Endothelial cell (in vitro differentiated cells): Measurements from ENCODE around the gene PIP5K1B. TPM values are rescaled to one million over a fixed set of nuclear protein-coding genes. Genes with fewer than 3 reads are reported as not detected.

Experiments
- DNase-seq: peaks from one replicate; pipeline ENCODE4 v3.0.0; 2021; ENCODE audit warnings: low spot score
- H3K27ac Mint-ChIP-seq: one replicate; pipeline ENCODE4 v1.8.0; 2021; ENCODE audit warnings: mixed read lengths, inconsistent platforms; ENCODE audit not compliant: unreplicated experiment
- H3K27me3 Mint-ChIP-seq: one replicate; pipeline ENCODE4 v1.8.0; 2021; ENCODE audit warnings: mild to moderate bottlenecking, moderate library complexity, mixed read lengths, inconsistent platforms; ENCODE audit not compliant: unreplicated experiment
- H3K36me3 Mint-ChIP-seq: one replicate; pipeline ENCODE4 v1.8.0; 2021; ENCODE audit warnings: mild to moderate bottlenecking, low read depth, mixed read lengths, inconsistent platforms; ENCODE audit not compliant: unreplicated experiment
- H3K4me1 Mint-ChIP-seq: one replicate; pipeline ENCODE4 v1.8.0; 2021; ENCODE audit warnings: mild to moderate bottlenecking, mixed read lengths, inconsistent platforms; ENCODE audit not compliant: unreplicated experiment
- H3K4me3 Mint-ChIP-seq: one replicate; pipeline ENCODE4 v1.8.0; 2021; ENCODE audit warnings: mild to moderate bottlenecking, mixed read lengths, inconsistent platforms; ENCODE audit not compliant: unreplicated experiment
- H3K9me3 Mint-ChIP-seq: one replicate; pipeline ENCODE4 v1.8.0; 2021; ENCODE audit warnings: mixed read lengths, inconsistent platforms; ENCODE audit not compliant: unreplicated experiment
- CTCF ChIP-seq: fragments of 200-600 bp; sonication (generic); IDR thresholded peaks from one replicate; pipeline ENCODE4 v1.5.0; 2021; ENCODE audit warnings: antibody characterized with exemption; ENCODE audit not compliant: unreplicated experiment
- total RNA-seq: library from RNA; stranded (reverse); fragmentation: NEBNext Ultra II Directional; extraction: Animal tissue kit (Norgen Biotek cat#: 25700); gene quantifications from one replicate; pipeline ENCODE4 v1.2.1, GENCODE V29; 2021; ENCODE audit not compliant: unreplicated experiment

Gene PIP5K1B
- total RNA-seq, 1 donor from 2014 or later: 1.8 TPM

DNA sequence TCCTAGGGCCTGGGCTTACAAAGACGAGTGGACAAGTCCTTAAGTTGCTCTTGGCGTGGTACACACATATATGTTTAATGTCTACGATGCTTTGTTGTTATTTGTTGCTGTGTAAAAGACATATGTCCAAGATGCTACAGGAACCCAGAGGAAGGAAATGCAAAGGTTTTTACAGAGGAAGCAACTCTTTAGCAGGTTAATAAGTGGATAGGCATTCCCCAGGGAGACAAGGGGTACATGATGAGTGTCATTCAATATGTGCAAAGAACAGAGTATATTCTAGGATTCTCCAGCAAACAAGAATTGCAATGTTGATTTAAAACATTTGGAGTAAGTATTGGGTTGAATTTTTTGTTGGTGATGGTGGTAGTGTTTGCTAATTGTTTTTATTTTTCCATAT is 92.1 kb downstream of the PIP5K1B start:
- DNase-seq: no peak
- H3K9me3 Mint-ChIP-seq: no peaks in the 10 kb centered on the region
- no peak overlapping the region for H3K27ac Mint-ChIP-seq

GRCh38 chr9:68798423-68798822 is 93.4 kb downstream of the PIP5K1B start:
- H3K4me3 Mint-ChIP-seq: no peak overlapping the region

More for the DNA sequence above, 92.1 kb downstream of the PIP5K1B start:
- H3K27me3 Mint-ChIP-seq: no peaks in the 10 kb centered on the region
- H3K4me3 Mint-ChIP-seq: no peak overlapping the region
- no peak for TF ChIP-seq CTCF
- no peaks in the 10 kb centered on the region for H3K36me3 Mint-ChIP-seq
- peaks cover 14% of the 10 kb centered on the region for H3K4me1 Mint-ChIP-seq

GRCh38 chr9:68800836-68801235 is 95.8 kb downstream of the PIP5K1B start:
- no peak overlapping the region for H3K27ac Mint-ChIP-seq
- no peak for TF ChIP-seq CTCF
- H3K27me3 Mint-ChIP-seq: peaks cover 4% of the 10 kb centered on the region
- H3K36me3 Mint-ChIP-seq: no peaks in the 10 kb centered on the region
- no peak overlapping the region for H3K4me3 Mint-ChIP-seq
- no peaks in the 10 kb centered on the region for H3K9me3 Mint-ChIP-seq
- peaks cover 14% of the 10 kb centered on the region for H3K4me1 Mint-ChIP-seq
- DNase-seq: no peak

More at GRCh38 chr9:68798423-68798822, 93.4 kb downstream of the PIP5K1B start:
- H3K9me3 Mint-ChIP-seq: no peaks in the 10 kb centered on the region
- H3K27me3 Mint-ChIP-seq: no peaks in the 10 kb centered on the region
- no peak overlapping the region for H3K27ac Mint-ChIP-seq
- H3K36me3 Mint-ChIP-seq: no peaks in the 10 kb centered on the region
- no peak for DNase-seq
- H3K4me1 Mint-ChIP-seq: peaks cover 14% of the 10 kb centered on the region
- TF ChIP-seq CTCF: no peak

DNA sequence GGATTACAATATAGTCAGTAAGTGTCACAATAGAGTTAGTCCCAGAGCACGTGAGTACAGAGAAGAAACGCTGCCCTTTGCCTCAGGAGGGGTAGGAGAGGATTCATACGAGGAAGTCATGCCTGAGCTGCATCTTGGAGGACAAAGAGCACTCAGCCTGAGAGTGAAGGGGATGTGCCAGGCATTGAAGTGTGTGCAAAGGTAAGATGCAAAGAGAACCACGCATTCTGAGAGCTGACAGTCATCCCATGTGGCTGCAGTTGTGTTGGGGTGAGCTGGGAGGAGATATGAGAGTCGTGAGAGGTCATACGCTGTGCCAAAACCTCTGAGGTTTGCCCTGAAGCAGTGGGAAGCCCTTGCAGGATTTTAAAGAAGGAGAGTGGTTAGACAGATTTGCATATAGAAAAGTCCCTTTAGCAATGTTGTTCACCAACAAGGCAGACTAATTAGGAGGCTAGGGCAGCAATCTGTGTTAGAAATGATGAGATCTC is 97.5 kb downstream of the PIP5K1B start:
- H3K36me3 Mint-ChIP-seq: no peaks in the 10 kb centered on the region
- peaks cover 4% of the 10 kb centered on the region for H3K27me3 Mint-ChIP-seq
- H3K27ac Mint-ChIP-seq: no peak overlapping the region
- no peak overlapping the region for H3K4me3 Mint-ChIP-seq
- DNase-seq: no peak
- H3K9me3 Mint-ChIP-seq: no peaks in the 10 kb centered on the region
- H3K4me1 Mint-ChIP-seq: peaks cover 7% of the 10 kb centered on the region
- no peak for TF ChIP-seq CTCF

- Mint-ChIP-seq H3K36me3 (no peaks in the 10 kb centered on the region), H3K4me3 (no peak overlapping the region), H3K4me1 (peaks cover 3% of the 10 kb centered on the region), H3K27me3 (peaks cover 4% of the 10 kb centered on the region), H3K9me3 (no peaks in the 10 kb centered on the region), H3K27ac (no peak overlapping the region)
- no peak for TF ChIP-seq CTCF
- DNase-seq: no peak
Measured at GRCh38 chr9:68804911-68805889, 100.2 kb downstream of the PIP5K1B start.
